ENCODE measurements around the gene SERTAD2. TPM values are rescaled to one million over a fixed set of nuclear protein-coding genes. Genes with fewer than 3 reads are reported as not detected.

Gene SERTAD2
- total RNA-seq, 2 donors from 2014 or later: 3.3 to 6.7 TPM

GRCh38 chr2:64661741-64662169 lies 8.0 kb upstream of the SERTAD2 start:
- 72 to 76% methylated on average over 2 of the region's 2 CpGs for WGBS, 2 donors
- Histone ChIP-seq H3K27ac (no peak overlapping the region), H3K27me3 (no peaks in the 10 kb centered on the region), H3K36me3 (replicated peaks in 1 of 2; ENCODE audit: insufficient read depth in 1 of 2, low read depth in 2 of 2) (no peaks in the 10 kb centered on the region), H3K4me3 (no peak overlapping the region), H3K4me1 (no peaks in the 10 kb centered on the region), H3K9me3 (no peaks in the 10 kb centered on the region)
- DNase-seq (no peak), ATAC-seq (no peak)
- intact Hi-C loops (cut with DNase I): no loop called here
- TF ChIP-seq POLR2A (IDR thresholded peaks at IDR 0.05): no peak
- TF ChIP-seq CTCF (IDR thresholded peaks at IDR 0.05): peak in 1 of 7 experiments; percentile 5

DNA sequence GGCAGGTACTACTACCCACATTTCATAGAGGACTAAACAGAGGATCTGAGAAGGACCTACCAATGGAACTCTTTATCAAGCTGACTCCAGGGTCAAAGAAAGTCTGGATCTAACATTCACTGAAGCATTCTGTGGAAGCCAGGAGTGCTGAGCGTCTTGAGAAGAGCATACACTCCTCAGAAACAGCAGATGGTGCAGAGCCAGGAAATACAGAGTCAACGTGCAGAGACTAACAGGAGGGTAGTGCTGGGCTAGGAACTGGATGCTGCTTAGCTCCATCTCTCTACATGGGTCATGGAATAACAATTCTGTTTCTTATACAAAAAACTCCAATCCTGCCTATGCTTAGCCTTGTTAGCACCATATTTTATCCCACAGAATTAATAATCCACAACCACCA lies 5.5 kb upstream of the SERTAD2 start:
- Histone ChIP-seq H3K4me3 (no peak overlapping the region), H3K9me3 (no peaks in the 10 kb centered on the region), H3K27ac (no peak overlapping the region), H3K27me3 (no peaks in the 10 kb centered on the region), H3K4me1 (peaks cover 10% of the 10 kb centered on the region), H3K36me3 (replicated peaks in 1 of 2; ENCODE audit: insufficient read depth in 1 of 2, low read depth in 2 of 2) (no peaks in the 10 kb centered on the region)
- DNase-seq: no peak
- intact Hi-C loops (cut with DNase I): loop anchor here (10.0 kb wide), 1 partner anchor 96 kb away; no protein-coding TSS in a partner anchor
- WGBS, 2 donors: 81% methylated on average over 2 of the region's 2 CpGs
- TF ChIP-seq POLR2A (IDR thresholded peaks at IDR 0.05) (no peak), CTCF (IDR thresholded peaks at IDR 0.05) (no peak)
- ATAC-seq: no peak

DNA sequence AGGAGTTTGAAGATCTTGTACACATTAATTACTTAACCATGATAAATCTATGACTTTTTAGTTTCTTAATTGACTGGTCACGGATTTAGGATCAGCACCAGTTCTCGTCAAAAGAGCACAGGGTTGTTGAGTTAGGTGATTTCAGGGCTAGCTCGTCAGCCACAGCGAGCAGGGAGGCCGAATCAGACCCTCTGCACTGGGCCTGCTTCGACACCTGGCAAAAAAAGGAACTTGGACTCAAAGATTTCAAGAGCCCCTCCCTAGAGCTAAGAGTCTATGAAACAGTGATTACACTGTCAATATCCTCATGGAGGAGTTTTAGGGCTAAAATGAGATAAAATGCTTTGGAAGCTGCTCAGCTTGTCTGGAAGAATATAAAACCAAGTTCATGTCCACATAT lies 4.6 kb upstream of the SERTAD2 start:
- ATAC-seq: no peak
- intact Hi-C loops (cut with DNase I): loop anchor here (10.0 kb wide), 1 partner anchor 97 kb away; no protein-coding TSS in a partner anchor
- WGBS, 2 donors: 82 to 85% methylated on average over 6 of the region's 6 CpGs
- no peak for DNase-seq
- no peaks in the 10 kb centered on the region for H3K27me3 ChIP-seq
- peaks cover 10% of the 10 kb centered on the region for H3K4me1 ChIP-seq
- TF ChIP-seq CTCF (IDR thresholded peaks at IDR 0.05): no peak
- H3K9me3 ChIP-seq: no peaks in the 10 kb centered on the region
- no peaks in the 10 kb centered on the region for H3K36me3 ChIP-seq (replicated peaks in 1 of 2; ENCODE audit: insufficient read depth in 1 of 2, low read depth in 2 of 2)
- H3K4me3 ChIP-seq: no peak overlapping the region
- no peak overlapping the region for H3K27ac ChIP-seq

DNA sequence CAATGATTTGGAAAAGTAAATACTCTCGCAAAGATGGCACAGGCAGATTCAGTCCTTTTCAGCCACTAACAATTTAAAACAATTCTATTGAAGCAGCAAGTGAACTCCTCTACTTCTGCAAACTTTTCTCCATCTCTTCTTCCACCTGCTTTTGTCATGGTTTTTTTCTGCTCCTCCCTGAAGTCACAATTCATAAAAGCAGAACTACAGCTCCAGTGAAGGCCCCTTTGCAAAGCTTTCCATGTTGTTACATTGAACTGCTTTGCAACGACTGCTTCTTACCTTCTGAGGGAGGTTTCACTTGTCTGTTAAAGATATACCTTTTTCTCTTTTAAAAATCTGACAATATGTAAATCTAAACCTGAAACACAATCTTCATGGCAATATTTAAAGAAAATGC lies 3.7 kb upstream of the SERTAD2 start:
- no peak for DNase-seq
- no peak overlapping the region for H3K4me3 ChIP-seq
- no peaks in the 10 kb centered on the region for H3K9me3 ChIP-seq
- H3K27ac ChIP-seq: no peak overlapping the region
- no peak for ATAC-seq
- 72 to 89% methylated on average over 2 of the region's 2 CpGs for WGBS, 2 donors
- TF ChIP-seq CTCF (IDR thresholded peaks at IDR 0.05): no peak
- no peak for TF ChIP-seq POLR2A (IDR thresholded peaks at IDR 0.05)
- intact Hi-C loops (cut with DNase I): loop anchor here (10.0 kb wide), 1 partner anchor 97 kb away; no protein-coding TSS in a partner anchor
- H3K27me3 ChIP-seq: no peaks in the 10 kb centered on the region
- peaks cover 10% of the 10 kb centered on the region for H3K4me1 ChIP-seq
- H3K36me3 ChIP-seq (replicated peaks in 1 of 2; ENCODE audit: insufficient read depth in 1 of 2, low read depth in 2 of 2): no peaks in the 10 kb centered on the region

DNA sequence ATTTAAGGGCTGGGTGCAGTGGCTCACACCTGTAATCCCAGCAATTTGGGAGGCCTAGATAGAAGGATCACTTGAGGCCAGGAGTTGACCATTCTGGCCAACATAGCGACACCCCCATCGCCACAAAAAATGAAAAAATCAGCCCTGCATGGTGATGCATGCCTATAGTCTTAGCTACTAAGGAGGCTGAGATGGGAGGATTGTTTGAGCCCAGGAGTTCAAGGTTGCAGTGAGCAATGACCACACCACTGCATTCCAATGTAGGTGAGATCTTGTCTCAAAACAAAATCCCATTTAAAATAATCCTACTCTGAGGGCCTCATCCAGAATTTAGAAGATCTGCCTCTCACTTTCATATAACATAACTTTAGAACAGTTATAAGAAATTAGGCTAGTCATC lies 2.7 kb upstream of the SERTAD2 start:
- Histone ChIP-seq H3K27ac (no peak overlapping the region), H3K4me3 (no peak overlapping the region), H3K27me3 (no peaks in the 10 kb centered on the region), H3K36me3 (replicated peaks in 1 of 2; ENCODE audit: insufficient read depth in 1 of 2, low read depth in 2 of 2) (no peaks in the 10 kb centered on the region), H3K4me1 (peaks cover 20% of the 10 kb centered on the region), H3K9me3 (no peaks in the 10 kb centered on the region)
- no peak for DNase-seq
- 89 to 95% methylated on average over 2 of the region's 2 CpGs for WGBS, 2 donors
- ATAC-seq: no peak
- TF ChIP-seq POLR2A (IDR thresholded peaks at IDR 0.05) (no peak), CTCF (IDR thresholded peaks at IDR 0.05) (no peak)
- intact Hi-C loops (cut with DNase I): loop anchor here (10.0 kb wide), 1 partner anchor 98 kb away; no protein-coding TSS in a partner anchor

All from body of pancreas (tissue), 4 donors.